Activated CD4-positive, alpha-beta T cell treated with anti-CD3 and anti-CD28 coated beads, Interleukin-10, Interleukin-2, amounts not matched to agents 100 ng/mL and 50 ng/mL, durations not matched to agents 16 hours and 8 hours (primary cell): ENCODE measurements around the gene NRARP.
A peak's percentile ranks its signal among the peaks of the same experiment; 100 is the strongest.

ENCODE experiments used
- DNase-seq: peaks from one replicate; pipeline ENCODE4 v3.0.0-alpha.2; 2020

Gene NRARP

GRCh38 chr9:137255448-137256114 is 46.5 kb downstream of the NRARP start:
- DNase-seq = peak; percentile 49

GRCh38 chr9:137254624-137255447 is 47.2 kb downstream of the NRARP start, which contains the start of gene NELFB:
Gene NELFB, plus strand, starts transcription at chr9:137255327.
- peak; percentile 97 for DNase-seq

GRCh38 chr9:137253717-137254623 is 48.1 kb downstream of the NRARP start:
- no peak for DNase-seq

- no peak for DNase-seq
These were observed 49.2 kb downstream of the NRARP start for GRCh38 chr9:137252555-137253506.

- DNase-seq = no peak
These were observed 50.4 kb downstream of the NRARP start for GRCh38 chr9:137251490-137252268.

- no peak for DNase-seq
These were observed 50.9 kb downstream of the NRARP start, which contains the start of gene STPG3 for GRCh38 chr9:137251194-137251461. Gene STPG3, plus strand, starts transcription at chr9:137251286. Its CDS starts 1 bp downstream, at chr9:137251287.

GRCh38 chr9:137250329-137251193 is 51.5 kb downstream of the NRARP start:
- DNase-seq = no peak
